ENCODE data around the gene PI16. TPM values are rescaled to one million over a fixed set of nuclear protein-coding genes. Genes with fewer than 3 reads are reported as not detected.
A peak's percentile ranks its signal among the peaks of the same experiment; 100 is the strongest.

The PI16 gene
- polyA plus RNA-seq, 1 donor (not counting 4 experiments of a cell fraction or from before 2014, with no cell fraction given): not detected

- dilution Hi-C loops (cut with MboI; ENCODE audit: extremely low pct_ligation_motif_present, low sequenced_read_pairs): no loop called here
- Histone ChIP-seq H3K27me3 (ENCODE audit: control insufficient read depth, extremely low read depth, insufficient read depth, low read length) (no peaks in the 10 kb centered on the region), H3K36me3 (ENCODE audit: control insufficient read depth in 2 of 2, extremely low read depth in 1 of 2, insufficient read depth in 2 of 2, low read length in 2 of 2) (peaks cover 22 to 32% of the 10 kb centered on the region in 2 experiments), H3K9me3 (ENCODE audit: control insufficient read depth, low read depth, low read length) (no peaks in the 10 kb centered on the region), H3K79me2 (ENCODE audit: control insufficient read depth, insufficient read depth, low read length) (peaks cover 60% of the 10 kb centered on the region), H4K20me1 (ENCODE audit: control insufficient read depth, extremely low read depth, insufficient read depth, low read length) (peaks cover 25% of the 10 kb centered on the region), H2AFZ (ENCODE audit: control insufficient read depth, low read length) (no peak overlapping the region), H3K4me3 (ENCODE audit: control insufficient read depth in 2 of 3, extremely low read depth in 1 of 3, insufficient read depth in 2 of 3, low read depth in 1 of 3, low read length in 3 of 3) (no peak overlapping the region), H3K9me1 (ENCODE audit: control insufficient read depth, extremely low read depth, insufficient read depth, low read length) (no peaks in the 10 kb centered on the region), H3K9ac (ENCODE audit: control insufficient read depth, extremely low read depth, insufficient read depth, low read length) (no peak overlapping the region), H3K4me1 (ENCODE audit: control insufficient read depth, extremely low read depth, insufficient read depth, low read length) (peaks cover 12% of the 10 kb centered on the region), H3K4me2 (ENCODE audit: control insufficient read depth, extremely low read depth, insufficient read depth, low read depth, low read length) (no peak overlapping the region), H3K27ac (ENCODE audit: control insufficient read depth, insufficient read depth, low read length) (no peak overlapping the region)
- no peak for FAIRE-seq
- TF ChIP-seq CTCF (optimal IDR thresholded peaks at IDR 0.05 in 1 of 3, IDR thresholded peaks at IDR 0.05 in 1 of 3, conservative IDR thresholded peaks at IDR 0.05 in 1 of 3; ENCODE audit: extremely low read depth in 1 of 3, insufficient read depth in 2 of 3, low read length in 3 of 3) (peak in 1 of 3 experiments; percentile 26), EZH2 (IDR thresholded peaks at IDR 0.05; ENCODE audit: low read length) (no peak)
- no peak for DNase-seq (ENCODE audit: low read depth, low spot score)
Measured at GRCh38 chr6:36980876-36981619, 26.5 kb downstream of the PI16 start.

- Histone ChIP-seq H3K9ac (ENCODE audit: control insufficient read depth, extremely low read depth, insufficient read depth, low read length) (no peak overlapping the region), H3K9me3 (ENCODE audit: control insufficient read depth, low read depth, low read length) (no peaks in the 10 kb centered on the region), H3K4me1 (ENCODE audit: control insufficient read depth, extremely low read depth, insufficient read depth, low read length) (peaks cover 18% of the 10 kb centered on the region), H3K27me3 (ENCODE audit: control insufficient read depth, extremely low read depth, insufficient read depth, low read length) (no peaks in the 10 kb centered on the region), H3K79me2 (ENCODE audit: control insufficient read depth, insufficient read depth, low read length) (peaks cover 60% of the 10 kb centered on the region), H2AFZ (ENCODE audit: control insufficient read depth, low read length) (no peak overlapping the region), H4K20me1 (ENCODE audit: control insufficient read depth, extremely low read depth, insufficient read depth, low read length) (peaks cover 25% of the 10 kb centered on the region), H3K4me2 (ENCODE audit: control insufficient read depth, extremely low read depth, insufficient read depth, low read depth, low read length) (no peak overlapping the region), H3K27ac (ENCODE audit: control insufficient read depth, insufficient read depth, low read length) (no peak overlapping the region), H3K9me1 (ENCODE audit: control insufficient read depth, extremely low read depth, insufficient read depth, low read length) (no peaks in the 10 kb centered on the region), H3K36me3 (ENCODE audit: control insufficient read depth in 2 of 2, extremely low read depth in 1 of 2, insufficient read depth in 2 of 2, low read length in 2 of 2) (peaks cover 0 to 10% of the 10 kb centered on the region in 2 experiments), H3K4me3 (ENCODE audit: control insufficient read depth in 2 of 3, extremely low read depth in 1 of 3, insufficient read depth in 2 of 3, low read depth in 1 of 3, low read length in 3 of 3) (no peak overlapping the region)
- dilution Hi-C loops (cut with MboI; ENCODE audit: extremely low pct_ligation_motif_present, low sequenced_read_pairs): no loop called here
- DNase-seq (ENCODE audit: low read depth, low spot score): no peak
- FAIRE-seq: no peak
- TF ChIP-seq EZH2 (IDR thresholded peaks at IDR 0.05; ENCODE audit: low read length) (no peak), CTCF (optimal IDR thresholded peaks at IDR 0.05 in 1 of 3, IDR thresholded peaks at IDR 0.05 in 1 of 3, conservative IDR thresholded peaks at IDR 0.05 in 1 of 3; ENCODE audit: extremely low read depth in 1 of 3, insufficient read depth in 2 of 3, low read length in 3 of 3) (no peak)
Measured at GRCh38 chr6:36983538-36983937, 29.0 kb downstream of the PI16 start.

Measured in keratinocyte (primary cell).